22Rv1 (cell line): ENCODE measurements around the gene DNAJC8.

Source experiments
- CTCF ChIP-seq: fragments of 450-650 bp; IDR thresholded peaks from 2 replicates; pipeline ENCODE4 v1.5.1; 2017; ENCODE audit warnings: mild to moderate bottlenecking
- ZFX ChIP-seq: fragments of 450-650 bp; IDR thresholded peaks from 2 replicates; pipeline ENCODE4 v1.6.1; 2017; ENCODE audit warnings: antibody characterized with exemption, borderline replicate concordance

- TF ChIP-seq CTCF (no peak), ZFX (no peak)
Observed at GRCh38 chr1:28205243-28205642, 27.6 kb downstream of the DNAJC8 start.
